22Rv1 (cell line): ENCODE measurements around the gene CCDC60.

Experiments used
- ZFX ChIP-seq: fragments of 450-650 bp; IDR thresholded peaks from 2 replicates; pipeline ENCODE4 v1.6.1; 2017; ENCODE audit warnings: antibody characterized with exemption, borderline replicate concordance
- TF ChIP-seq, protein P1 (sequence below): fragments of 450-650 bp; IDR thresholded peaks from 2 replicates; pipeline ENCODE4 v1.5.1; 2017; ENCODE audit warnings: mild to moderate bottlenecking

DNA sequence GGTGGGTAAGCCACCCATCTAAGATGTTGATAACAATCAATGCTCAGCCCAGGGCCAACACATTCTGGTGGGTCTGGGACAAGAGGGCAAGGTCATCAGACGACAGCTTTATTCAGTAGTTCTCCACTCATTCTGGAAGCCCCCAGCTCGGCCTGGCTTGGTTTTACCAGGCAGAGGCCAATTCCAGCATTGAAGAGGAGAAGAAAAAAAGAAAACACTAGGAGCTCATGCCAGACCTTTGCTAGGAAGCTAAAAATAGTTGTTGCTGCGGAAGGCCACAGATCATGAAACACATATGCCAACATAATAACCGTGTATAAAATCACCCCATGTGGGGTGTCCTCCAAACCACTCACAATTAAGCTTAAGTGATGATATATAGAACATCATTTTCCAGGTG is 44.4 kb downstream of the CCDC60 start:
- TF ChIP-seq, protein P1, sequence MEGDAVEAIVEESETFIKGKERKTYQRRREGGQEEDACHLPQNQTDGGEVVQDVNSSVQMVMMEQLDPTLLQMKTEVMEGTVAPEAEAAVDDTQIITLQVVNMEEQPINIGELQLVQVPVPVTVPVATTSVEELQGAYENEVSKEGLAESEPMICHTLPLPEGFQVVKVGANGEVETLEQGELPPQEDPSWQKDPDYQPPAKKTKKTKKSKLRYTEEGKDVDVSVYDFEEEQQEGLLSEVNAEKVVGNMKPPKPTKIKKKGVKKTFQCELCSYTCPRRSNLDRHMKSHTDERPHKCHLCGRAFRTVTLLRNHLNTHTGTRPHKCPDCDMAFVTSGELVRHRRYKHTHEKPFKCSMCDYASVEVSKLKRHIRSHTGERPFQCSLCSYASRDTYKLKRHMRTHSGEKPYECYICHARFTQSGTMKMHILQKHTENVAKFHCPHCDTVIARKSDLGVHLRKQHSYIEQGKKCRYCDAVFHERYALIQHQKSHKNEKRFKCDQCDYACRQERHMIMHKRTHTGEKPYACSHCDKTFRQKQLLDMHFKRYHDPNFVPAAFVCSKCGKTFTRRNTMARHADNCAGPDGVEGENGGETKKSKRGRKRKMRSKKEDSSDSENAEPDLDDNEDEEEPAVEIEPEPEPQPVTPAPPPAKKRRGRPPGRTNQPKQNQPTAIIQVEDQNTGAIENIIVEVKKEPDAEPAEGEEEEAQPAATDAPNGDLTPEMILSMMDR: no peak
- TF ChIP-seq ZFX: no peak
